ENCODE data around the gene PALB2. TPM values are rescaled to one million over a fixed set of nuclear protein-coding genes. Genes with fewer than 3 reads are reported as not detected.

The PALB2 gene
- total and polyA plus RNA-seq, 9 of the 15 experiments (the other 6 are each of a cell fraction or from before 2014, with no cell fraction given) = 7.0 to 25.8 (median 15.2) TPM

DNA sequence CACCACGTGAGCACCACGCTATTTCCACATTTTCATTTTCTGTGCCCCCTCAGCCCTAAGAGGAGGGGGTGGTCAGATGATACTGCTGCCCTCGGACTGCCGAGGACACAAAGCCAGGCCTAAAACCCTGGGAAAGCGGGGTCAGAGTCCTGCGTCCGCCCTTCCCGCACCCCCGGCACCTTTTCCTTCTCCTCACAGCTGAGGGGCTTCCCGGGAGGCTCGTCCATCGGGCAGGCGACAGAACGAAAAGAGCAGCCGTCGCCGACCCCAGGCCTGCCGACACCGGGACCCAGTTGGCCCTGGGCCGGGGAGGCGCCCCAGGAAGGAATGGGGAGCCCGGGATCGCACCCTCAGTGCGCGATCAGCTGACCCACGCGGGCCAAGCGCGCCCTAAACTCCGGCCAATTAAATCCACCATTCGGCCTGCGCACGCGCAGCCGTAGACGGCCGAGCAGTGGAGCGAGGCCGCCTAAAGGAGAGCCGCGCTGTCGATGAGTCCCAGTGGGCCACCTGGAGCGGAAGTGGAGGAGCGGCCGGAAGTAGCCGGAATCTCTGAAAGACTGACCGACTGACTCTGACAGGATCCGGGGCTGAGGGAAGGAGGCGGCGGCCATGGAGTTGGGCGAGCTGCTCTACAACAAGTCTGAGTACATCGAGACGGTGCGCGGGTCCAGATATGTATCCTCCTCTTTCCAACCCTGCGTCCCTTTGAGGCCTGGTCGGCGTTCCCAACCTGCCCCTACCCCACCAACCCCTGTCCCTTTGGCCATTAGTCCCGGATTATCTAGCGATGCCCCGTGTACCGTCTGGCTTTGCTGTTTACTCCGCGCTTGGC is at the start of gene PALB2, which contains the start of gene DCTN5 (continued):
- TF ChIP-seq RUNX1 (IDR thresholded peaks at IDR 0.05; ENCODE audit: low read depth) = no peak
- TF ChIP-seq TFAM (CRISPR knock-in tag; conservative IDR thresholded peaks at IDR 0.05) = no peak
- TF ChIP-seq, protein P1, sequence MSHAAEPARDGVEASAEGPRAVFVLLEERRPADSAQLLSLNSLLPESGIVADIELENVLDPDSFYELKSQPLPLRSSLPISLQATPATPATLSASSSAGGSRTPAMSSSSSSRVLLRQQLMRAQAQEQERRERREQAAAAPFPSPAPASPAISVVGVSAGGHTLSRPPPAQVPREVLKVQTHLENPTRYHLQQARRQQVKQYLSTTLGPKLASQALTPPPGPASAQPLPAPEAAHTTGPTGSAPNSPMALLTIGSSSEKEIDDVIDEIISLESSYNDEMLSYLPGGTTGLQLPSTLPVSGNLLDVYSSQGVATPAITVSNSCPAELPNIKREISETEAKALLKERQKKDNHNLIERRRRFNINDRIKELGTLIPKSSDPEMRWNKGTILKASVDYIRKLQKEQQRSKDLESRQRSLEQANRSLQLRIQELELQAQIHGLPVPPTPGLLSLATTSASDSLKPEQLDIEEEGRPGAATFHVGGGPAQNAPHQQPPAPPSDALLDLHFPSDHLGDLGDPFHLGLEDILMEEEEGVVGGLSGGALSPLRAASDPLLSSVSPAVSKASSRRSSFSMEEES (CRISPR knock-in tag; IDR thresholded peaks at IDR 0.05) = peak; percentile 46
- TF ChIP-seq SETDB1 (IDR thresholded peaks at IDR 0.05; ENCODE audit: low read length) = no peak
- no peak for TF ChIP-seq ZKSCAN3 (CRISPR knock-in tag; IDR thresholded peaks at IDR 0.05)
- TF ChIP-seq SMAD3 (CRISPR knock-in tag; conservative IDR thresholded peaks at IDR 0.05) = no peak
- TF ChIP-seq, protein P2, sequence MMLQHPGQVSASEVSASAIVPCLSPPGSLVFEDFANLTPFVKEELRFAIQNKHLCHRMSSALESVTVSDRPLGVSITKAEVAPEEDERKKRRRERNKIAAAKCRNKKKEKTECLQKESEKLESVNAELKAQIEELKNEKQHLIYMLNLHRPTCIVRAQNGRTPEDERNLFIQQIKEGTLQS (IDR thresholded peaks at IDR 0.05) = no peak
- TF ChIP-seq, protein P2 (CRISPR knock-in tag; conservative IDR thresholded peaks at IDR 0.05) = peak; percentile 65; the same call in 1 of the 2 replicates
- TF ChIP-seq STAT5A (IDR thresholded peaks at IDR 0.05; ENCODE audit: borderline replicate concordance, low read length) = no peak
- TF ChIP-seq, protein P3, sequence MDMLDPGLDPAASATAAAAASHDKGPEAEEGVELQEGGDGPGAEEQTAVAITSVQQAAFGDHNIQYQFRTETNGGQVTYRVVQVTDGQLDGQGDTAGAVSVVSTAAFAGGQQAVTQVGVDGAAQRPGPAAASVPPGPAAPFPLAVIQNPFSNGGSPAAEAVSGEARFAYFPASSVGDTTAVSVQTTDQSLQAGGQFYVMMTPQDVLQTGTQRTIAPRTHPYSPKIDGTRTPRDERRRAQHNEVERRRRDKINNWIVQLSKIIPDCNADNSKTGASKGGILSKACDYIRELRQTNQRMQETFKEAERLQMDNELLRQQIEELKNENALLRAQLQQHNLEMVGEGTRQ (CRISPR knock-in tag; IDR thresholded peaks at IDR 0.05) = peak; percentile 88
- TF ChIP-seq MEF2D (tag; conservative IDR thresholded peaks at IDR 0.05; ENCODE audit: low read depth) = no peak
- peak; percentile 95 for TF ChIP-seq ELF1 (tag; IDR thresholded peaks at IDR 0.05)
- TF ChIP-seq, protein P4, sequence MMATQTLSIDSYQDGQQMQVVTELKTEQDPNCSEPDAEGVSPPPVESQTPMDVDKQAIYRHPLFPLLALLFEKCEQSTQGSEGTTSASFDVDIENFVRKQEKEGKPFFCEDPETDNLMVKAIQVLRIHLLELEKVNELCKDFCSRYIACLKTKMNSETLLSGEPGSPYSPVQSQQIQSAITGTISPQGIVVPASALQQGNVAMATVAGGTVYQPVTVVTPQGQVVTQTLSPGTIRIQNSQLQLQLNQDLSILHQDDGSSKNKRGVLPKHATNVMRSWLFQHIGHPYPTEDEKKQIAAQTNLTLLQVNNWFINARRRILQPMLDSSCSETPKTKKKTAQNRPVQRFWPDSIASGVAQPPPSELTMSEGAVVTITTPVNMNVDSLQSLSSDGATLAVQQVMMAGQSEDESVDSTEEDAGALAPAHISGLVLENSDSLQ (IDR thresholded peaks at IDR 0.05) = peak; percentile 69
- TF ChIP-seq POLR2A (conservative IDR thresholded peaks at IDR 0.05) = peak; percentile 89
- TF ChIP-seq CBX5 (IDR thresholded peaks at IDR 0.05; ENCODE audit: borderline replicate concordance, low read depth) = no peak
- TF ChIP-seq MBD2 (IDR thresholded peaks at IDR 0.05; ENCODE audit: borderline replicate concordance, low read depth) = peak; percentile 85
- TF ChIP-seq CSDE1 (IDR thresholded peaks at IDR 0.05) = no peak
- TF ChIP-seq FOXJ2 (tag; IDR thresholded peaks at IDR 0.05) = no peak
- 0 out of 2 replicates have a peak, but pooled peaks have one; percentile 14 for TF ChIP-seq JUN (IDR thresholded peaks at IDR 0.05; ENCODE audit: borderline replicate concordance, low read depth, low read length)
- TF ChIP-seq JUN (CRISPR knock-in tag; IDR thresholded peaks at IDR 0.05; ENCODE audit: borderline replicate concordance) = no peak
- TF ChIP-seq ZNF717 (CRISPR knock-in tag; IDR thresholded peaks at IDR 0.05) = no peak
- peak; percentile 90 for TF ChIP-seq SPI1 (IDR thresholded peaks at IDR 0.05; ENCODE audit: borderline replicate concordance, low read depth, low read length)
- peak; percentile 54 for TF ChIP-seq ZNF263 (CRISPR knock-in tag; IDR thresholded peaks at IDR 0.05; ENCODE audit: borderline replicate concordance)
- no peak for TF ChIP-seq RBM25 (IDR thresholded peaks at IDR 0.05; ENCODE audit: low read depth, low read length, severe bottlenecking)
- TF ChIP-seq SAP30 (IDR thresholded peaks at IDR 0.05; ENCODE audit: borderline replicate concordance, insufficient read depth, low read depth, low read length, poor library complexity, severe bottlenecking) = peak; percentile 83

Measured in K562 (cell line).